Mammary epithelial cell (primary cell): ENCODE results near the gene EMC9.

Experiments used
- EZH2 ChIP-seq: IDR thresholded peaks from 2 replicates; pipeline ENCODE4 v1.6.1; 2012; ENCODE audit warnings: low read length, inconsistent platforms, borderline replicate concordance
- TF ChIP-seq, protein P1 (sequence below), 2 donors: IDR thresholded peaks in 1 of 2; conservative IDR thresholded peaks in 1 of 2; 2 replicates each; pipeline ENCODE4 v1.5.1; 2011 to 2012; ENCODE audit warnings: inconsistent platforms in 2 of 2, low read length in 2 of 2, mild to moderate bottlenecking in 2 of 2, control low read depth in 1 of 2, low read depth in 1 of 2; ENCODE audit not compliant: insufficient read depth in 1 of 2; ENCODE audit errors: extremely low read depth in 1 of 2

DNA sequence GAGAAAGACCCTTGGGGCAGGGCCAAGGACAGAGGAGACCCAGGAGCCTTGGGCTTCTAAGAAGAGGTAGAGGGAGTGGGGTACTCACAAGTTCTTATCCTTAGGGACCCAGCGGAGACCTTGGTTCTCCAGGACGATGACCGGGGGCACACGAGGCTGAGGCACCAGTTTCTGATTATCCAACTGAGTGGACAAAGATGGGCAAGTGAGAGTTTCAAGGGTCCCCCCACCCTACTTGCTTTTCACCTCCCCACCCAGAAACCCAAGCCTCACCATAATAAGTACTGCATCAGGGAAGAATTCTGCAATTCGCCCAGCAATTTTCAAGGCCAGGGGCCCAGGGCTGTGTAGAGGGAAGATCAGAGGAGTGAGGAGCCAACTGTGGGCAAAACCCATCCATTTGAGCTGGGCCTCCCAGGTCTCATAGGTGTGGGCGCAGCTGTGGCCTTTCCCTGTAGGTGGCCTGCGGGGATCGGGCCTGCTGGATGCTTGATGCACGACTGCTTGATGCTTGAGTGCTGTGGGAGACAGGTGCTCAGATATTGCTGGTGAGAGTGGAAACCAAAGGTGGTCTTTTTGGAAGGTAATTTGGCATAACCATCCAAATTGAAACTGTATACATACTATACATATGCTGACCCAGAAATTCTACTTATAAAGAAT is 2.0 kb downstream of the EMC9 start:
- TF ChIP-seq, protein P1, sequence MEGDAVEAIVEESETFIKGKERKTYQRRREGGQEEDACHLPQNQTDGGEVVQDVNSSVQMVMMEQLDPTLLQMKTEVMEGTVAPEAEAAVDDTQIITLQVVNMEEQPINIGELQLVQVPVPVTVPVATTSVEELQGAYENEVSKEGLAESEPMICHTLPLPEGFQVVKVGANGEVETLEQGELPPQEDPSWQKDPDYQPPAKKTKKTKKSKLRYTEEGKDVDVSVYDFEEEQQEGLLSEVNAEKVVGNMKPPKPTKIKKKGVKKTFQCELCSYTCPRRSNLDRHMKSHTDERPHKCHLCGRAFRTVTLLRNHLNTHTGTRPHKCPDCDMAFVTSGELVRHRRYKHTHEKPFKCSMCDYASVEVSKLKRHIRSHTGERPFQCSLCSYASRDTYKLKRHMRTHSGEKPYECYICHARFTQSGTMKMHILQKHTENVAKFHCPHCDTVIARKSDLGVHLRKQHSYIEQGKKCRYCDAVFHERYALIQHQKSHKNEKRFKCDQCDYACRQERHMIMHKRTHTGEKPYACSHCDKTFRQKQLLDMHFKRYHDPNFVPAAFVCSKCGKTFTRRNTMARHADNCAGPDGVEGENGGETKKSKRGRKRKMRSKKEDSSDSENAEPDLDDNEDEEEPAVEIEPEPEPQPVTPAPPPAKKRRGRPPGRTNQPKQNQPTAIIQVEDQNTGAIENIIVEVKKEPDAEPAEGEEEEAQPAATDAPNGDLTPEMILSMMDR (conservative IDR thresholded peaks at IDR 0.05 in 1 of 2, IDR thresholded peaks at IDR 0.05 in 1 of 2; ENCODE audit: extremely low read depth in 1 of 2, insufficient read depth in 1 of 2, low read depth in 1 of 2, low read length in 2 of 2): no peak
- TF ChIP-seq EZH2: no peak
